WTC11 (cell line): ENCODE data around the gene LRMDA. TPM values are rescaled to one million over a fixed set of nuclear protein-coding genes. Genes with fewer than 3 reads are reported as not detected.

Source experiments
- ATAC-seq: fragments of 200-7000 bp; cut with Tn5 transposase; 2 replicates; pipeline ENCODE4 v1.10.0; 2021; ENCODE audit warnings: mild to moderate bottlenecking, moderate library complexity
- CTCF ChIA-PET: fragments of 300-600 bp; sonication (Branson Sonifier 250); formaldehyde crosslinking; loops from one replicate; lab custom pipeline; 2021; ENCODE audit warnings: antibody characterized with exemption; lab: Charles Lee
- POLR2A ChIA-PET: fragments of 350-600 bp; sonication (Branson Sonifier 250); formaldehyde crosslinking; loops from one replicate; lab custom pipeline; 2021; ENCODE audit warnings: antibody characterized with exemption; lab: Charles Lee
- DNase-seq: peaks from one replicate; pipeline ENCODE4 v3.0.0; 2021; ENCODE audit warnings: low spot score
- H3K27ac Mint-ChIP-seq: 2 replicates; pipeline ENCODE4 v1.8.0; 2021; ENCODE audit warnings: mixed read lengths
- H3K27me3 Mint-ChIP-seq: 2 replicates; pipeline ENCODE4 v1.8.0; 2021; ENCODE audit warnings: low read depth, mild to moderate bottlenecking, moderate library complexity, mixed read lengths
- H3K36me3 Mint-ChIP-seq: 2 replicates; pipeline ENCODE4 v1.8.0; 2021; ENCODE audit warnings: mixed read lengths
- H3K4me1 Mint-ChIP-seq: 2 replicates; pipeline ENCODE4 v1.8.0; 2022; ENCODE audit warnings: mixed read lengths
- H3K4me3 Mint-ChIP-seq: 2 replicates; pipeline ENCODE4 v1.8.0; 2021; ENCODE audit warnings: mild to moderate bottlenecking, moderate library complexity, mixed read lengths
- H3K9me3 Mint-ChIP-seq: 2 replicates; pipeline ENCODE4 v1.8.0; 2021; ENCODE audit warnings: mixed read lengths
- ATF2 ChIP-seq: sonication (generic); formaldehyde crosslinking; IDR thresholded peaks from 2 replicates; pipeline ENCODE4 v1.8.1; 2022; ENCODE audit warnings: low read depth, missing genetic modification reagents, borderline replicate concordance
- CDX4 ChIP-seq: fragments of 250-450 bp; sonication (Bioruptor Pico); IDR thresholded peaks from 2 replicates; pipeline ENCODE4 v1.9.0; 2021; ENCODE audit warnings: moderate library complexity, mild to moderate bottlenecking, inconsistent platforms, borderline replicate concordance
- CREB1 ChIP-seq: sonication (generic); formaldehyde crosslinking; IDR thresholded peaks from 2 replicates; pipeline ENCODE4 v1.8.0; 2023; ENCODE audit warnings: mild to moderate bottlenecking, missing genetic modification reagents
- CTCF ChIP-seq: fragments of 200-600 bp; IDR thresholded peaks from 2 replicates; pipeline ENCODE4 v1.8.0; 2022; ENCODE audit warnings: antibody characterized with exemption
- E2F5 ChIP-seq: sonication (generic); formaldehyde crosslinking; IDR thresholded peaks from 2 replicates; pipeline ENCODE4 v1.8.1; 2022; ENCODE audit warnings: mild to moderate bottlenecking, moderate library complexity, missing genetic modification reagents
- ESRRA ChIP-seq: sonication (generic); formaldehyde crosslinking; IDR thresholded peaks from 2 replicates; pipeline ENCODE4 v1.8.1; 2022; ENCODE audit warnings: mild to moderate bottlenecking, missing genetic modification reagents, borderline replicate concordance
- FOXJ3 ChIP-seq: sonication (generic); formaldehyde crosslinking; IDR thresholded peaks from 2 replicates; pipeline ENCODE4 v1.9.0; 2021; ENCODE audit warnings: missing genetic modification reagents, mild to moderate bottlenecking, borderline replicate concordance
- FOXK1 ChIP-seq: sonication (generic); formaldehyde crosslinking; IDR thresholded peaks from 2 replicates; pipeline ENCODE4 v1.8.0; 2022; ENCODE audit warnings: mild to moderate bottlenecking, moderate library complexity, missing genetic modification reagents
- GABPB1 ChIP-seq: sonication (generic); formaldehyde crosslinking; IDR thresholded peaks from 2 replicates; pipeline ENCODE4 v1.8.1; 2023; ENCODE audit warnings: mild to moderate bottlenecking, missing genetic modification reagents
- GRHL2 ChIP-seq: fragments of 250-450 bp; sonication (Bioruptor Pico); IDR thresholded peaks from 2 replicates; pipeline ENCODE4 v1.8.0; 2022; ENCODE audit warnings: mild to moderate bottlenecking, moderate library complexity; ENCODE audit not compliant: insufficient replicate concordance, severe bottlenecking
- GTF2I ChIP-seq: fragments of 250-450 bp; sonication (Bioruptor Pico); conservative IDR thresholded peaks from 2 replicates; pipeline ENCODE4 v1.4.0; 2021; ENCODE audit warnings: mild to moderate bottlenecking
- IRF1 ChIP-seq: sonication (generic); formaldehyde crosslinking; IDR thresholded peaks from 2 replicates; pipeline ENCODE4 v1.8.0; 2023; ENCODE audit warnings: missing genetic modification reagents
- MAX ChIP-seq: sonication (generic); formaldehyde crosslinking; IDR thresholded peaks from 2 replicates; pipeline ENCODE4 v1.8.0; 2022; ENCODE audit warnings: mild to moderate bottlenecking, missing genetic modification reagents
- MLX ChIP-seq: sonication (generic); formaldehyde crosslinking; IDR thresholded peaks from 2 replicates; pipeline ENCODE4 v1.8.1; 2023; ENCODE audit warnings: mild to moderate bottlenecking, missing genetic modification reagents, moderate library complexity
- NR2C2 ChIP-seq: sonication (generic); formaldehyde crosslinking; IDR thresholded peaks from 2 replicates; pipeline ENCODE4 v1.8.0; 2022; ENCODE audit warnings: mild to moderate bottlenecking, missing genetic modification reagents
- PRDM15 ChIP-seq: sonication (generic); formaldehyde crosslinking; IDR thresholded peaks from 2 replicates; pipeline ENCODE4 v1.8.0; 2022; ENCODE audit warnings: missing genetic modification reagents
- SMAD3 ChIP-seq: sonication (generic); formaldehyde crosslinking; IDR thresholded peaks from 2 replicates; pipeline ENCODE4 v1.8.0; 2022; ENCODE audit warnings: missing genetic modification reagents, mild to moderate bottlenecking, borderline replicate concordance
- SMAD4 ChIP-seq: sonication (generic); formaldehyde crosslinking; IDR thresholded peaks from 2 replicates; pipeline ENCODE4 v1.8.0; 2022; ENCODE audit warnings: mild to moderate bottlenecking, missing genetic modification reagents
- SOX15 ChIP-seq: fragments of 250-450 bp; sonication (Bioruptor Pico); IDR thresholded peaks from 2 replicates; pipeline ENCODE4 v1.9.0; 2021; ENCODE audit warnings: mild to moderate bottlenecking
- TEAD1 ChIP-seq: sonication (generic); formaldehyde crosslinking; IDR thresholded peaks from 2 replicates; pipeline ENCODE4 v1.8.0; 2022; ENCODE audit warnings: mild to moderate bottlenecking, missing genetic modification reagents
- ZMAT4 ChIP-seq: fragments of 250-450 bp; sonication (Bioruptor Pico); IDR thresholded peaks from 2 replicates; pipeline ENCODE4 v1.9.0; 2021; ENCODE audit warnings: mild to moderate bottlenecking
- ZNF396 ChIP-seq: fragments of 250-450 bp; sonication (Bioruptor Pico); IDR thresholded peaks from 2 replicates; pipeline ENCODE4 v1.8.0; 2021; ENCODE audit warnings: mild to moderate bottlenecking, moderate library complexity, borderline replicate concordance
- ZNF423 ChIP-seq: fragments of 250-450 bp; sonication (Bioruptor Pico); IDR thresholded peaks from 2 replicates; pipeline ENCODE4 v2.1.2; 2022; ENCODE audit warnings: mild to moderate bottlenecking, moderate library complexity
- ZSCAN18 ChIP-seq: fragments of 250-450 bp; sonication (Bioruptor Pico); IDR thresholded peaks from 2 replicates; pipeline ENCODE4 v2.1.2; 2022; ENCODE audit warnings: mild to moderate bottlenecking, moderate library complexity
- total RNA-seq: library from RNA; stranded (reverse); gene quantifications from 3 replicates; pipeline ENCODE4 v1.2.3, GENCODE V29; 2021

The LRMDA gene
- total RNA-seq, 1 experiment from 2014 or later: 0.92 TPM

GRCh38 chr10:75870039-75870645 lies 438.7 kb downstream of the LRMDA start:
- no peak for DNase-seq
- ChIA-PET POLR2A (no interaction called here), CTCF (no interaction called here)
- Mint-ChIP-seq H3K9me3 (no peaks in the 10 kb centered on the region), H3K4me1 (peaks cover 6% of the 10 kb centered on the region; the same call in 1 of the 2 replicates), H3K27ac (no peak overlapping the region), H3K27me3 (no peaks in the 10 kb centered on the region)
- TF ChIP-seq CDX4 (CRISPR knock-in tag): no peak
- TF ChIP-seq TEAD1: no peak
- TF ChIP-seq NR2C2 (CRISPR knock-in tag): no peak
- no peak for TF ChIP-seq PRDM15 (CRISPR knock-in tag)
- no peak for TF ChIP-seq ZMAT4
- TF ChIP-seq GTF2I (CRISPR knock-in tag): no peak
- TF ChIP-seq SMAD4: no peak
- no peak for TF ChIP-seq GABPB1 (CRISPR knock-in tag)
- TF ChIP-seq ESRRA (CRISPR knock-in tag): no peak
- no peak for TF ChIP-seq CREB1
- TF ChIP-seq FOXK1 (CRISPR knock-in tag): no peak
- no peak for TF ChIP-seq ZSCAN18
- TF ChIP-seq CTCF: no peak
- TF ChIP-seq SMAD3 (CRISPR knock-in tag): no peak
- TF ChIP-seq E2F5: no peak
- TF ChIP-seq, all 79 proteins: peak for 0
- Mint-ChIP-seq H3K36me3 (no peaks in the 10 kb centered on the region), H3K4me3 (no peak overlapping the region)
- ATAC-seq: no peak

- DNase-seq (no peak), ATAC-seq (no peak)
- peaks cover 7% of the 10 kb centered on the region for H3K9me3 Mint-ChIP-seq
- H3K4me1 Mint-ChIP-seq: peaks cover 15% of the 10 kb centered on the region
- POLR2A ChIA-PET: no interaction called here
- no peak overlapping the region for H3K27ac Mint-ChIP-seq
- peaks cover 3% of the 10 kb centered on the region; the same call in 1 of the 2 replicates for H3K27me3 Mint-ChIP-seq
- CTCF ChIA-PET: no interaction called here
- H3K4me3 Mint-ChIP-seq: no peak overlapping the region
- no peaks in the 10 kb centered on the region for H3K36me3 Mint-ChIP-seq
- TF ChIP-seq FOXK1 (CRISPR knock-in tag) (no peak), GRHL2 (CRISPR knock-in tag) (no peak), ZNF396 (CRISPR knock-in tag) (no peak), MAX (CRISPR knock-in tag) (no peak), CREB1 (no peak), IRF1 (CRISPR knock-in tag) (no peak), FOXJ3 (CRISPR knock-in tag) (no peak), SOX15 (CRISPR knock-in tag) (no peak), MLX (CRISPR knock-in tag) (no peak), ATF2 (CRISPR knock-in tag) (no peak), ZNF423 (no peak)
Measured at GRCh38 chr10:75875740-75876139, 444.3 kb downstream of the LRMDA start.
